ENCODE data around the gene MUC5B. TPM values are rescaled to one million over a fixed set of nuclear protein-coding genes. Genes with fewer than 3 reads are reported as not detected.

MUC5B gene
- total RNA-seq, 1 donor from 2014 or later: not detected

GRCh38 chr11:1307163-1307870 lies 84.5 kb downstream of the MUC5B start:
- peaks cover 7% of the 10 kb centered on the region for H3K27me3 Mint-ChIP-seq
- DNase-seq (ENCODE audit: low spot score, unreplicated experiment): no peak
- H3K9me3 Mint-ChIP-seq (ENCODE audit: low read depth): peaks cover 13% of the 10 kb centered on the region
- peaks cover 35% of the 10 kb centered on the region for H3K4me1 Mint-ChIP-seq (ENCODE audit: low read depth)
- H3K27ac Mint-ChIP-seq: peak overlapping the region; percentile 52
- H3K4me3 Mint-ChIP-seq (ENCODE audit: low read depth): peak overlapping the region; percentile 68
- H3K36me3 Mint-ChIP-seq (ENCODE audit: insufficient read depth): peaks cover 5% of the 10 kb centered on the region
- TF ChIP-seq, protein P1, sequence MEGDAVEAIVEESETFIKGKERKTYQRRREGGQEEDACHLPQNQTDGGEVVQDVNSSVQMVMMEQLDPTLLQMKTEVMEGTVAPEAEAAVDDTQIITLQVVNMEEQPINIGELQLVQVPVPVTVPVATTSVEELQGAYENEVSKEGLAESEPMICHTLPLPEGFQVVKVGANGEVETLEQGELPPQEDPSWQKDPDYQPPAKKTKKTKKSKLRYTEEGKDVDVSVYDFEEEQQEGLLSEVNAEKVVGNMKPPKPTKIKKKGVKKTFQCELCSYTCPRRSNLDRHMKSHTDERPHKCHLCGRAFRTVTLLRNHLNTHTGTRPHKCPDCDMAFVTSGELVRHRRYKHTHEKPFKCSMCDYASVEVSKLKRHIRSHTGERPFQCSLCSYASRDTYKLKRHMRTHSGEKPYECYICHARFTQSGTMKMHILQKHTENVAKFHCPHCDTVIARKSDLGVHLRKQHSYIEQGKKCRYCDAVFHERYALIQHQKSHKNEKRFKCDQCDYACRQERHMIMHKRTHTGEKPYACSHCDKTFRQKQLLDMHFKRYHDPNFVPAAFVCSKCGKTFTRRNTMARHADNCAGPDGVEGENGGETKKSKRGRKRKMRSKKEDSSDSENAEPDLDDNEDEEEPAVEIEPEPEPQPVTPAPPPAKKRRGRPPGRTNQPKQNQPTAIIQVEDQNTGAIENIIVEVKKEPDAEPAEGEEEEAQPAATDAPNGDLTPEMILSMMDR (IDR thresholded peaks at IDR 0.05; ENCODE audit: unreplicated experiment): no peak

DNA sequence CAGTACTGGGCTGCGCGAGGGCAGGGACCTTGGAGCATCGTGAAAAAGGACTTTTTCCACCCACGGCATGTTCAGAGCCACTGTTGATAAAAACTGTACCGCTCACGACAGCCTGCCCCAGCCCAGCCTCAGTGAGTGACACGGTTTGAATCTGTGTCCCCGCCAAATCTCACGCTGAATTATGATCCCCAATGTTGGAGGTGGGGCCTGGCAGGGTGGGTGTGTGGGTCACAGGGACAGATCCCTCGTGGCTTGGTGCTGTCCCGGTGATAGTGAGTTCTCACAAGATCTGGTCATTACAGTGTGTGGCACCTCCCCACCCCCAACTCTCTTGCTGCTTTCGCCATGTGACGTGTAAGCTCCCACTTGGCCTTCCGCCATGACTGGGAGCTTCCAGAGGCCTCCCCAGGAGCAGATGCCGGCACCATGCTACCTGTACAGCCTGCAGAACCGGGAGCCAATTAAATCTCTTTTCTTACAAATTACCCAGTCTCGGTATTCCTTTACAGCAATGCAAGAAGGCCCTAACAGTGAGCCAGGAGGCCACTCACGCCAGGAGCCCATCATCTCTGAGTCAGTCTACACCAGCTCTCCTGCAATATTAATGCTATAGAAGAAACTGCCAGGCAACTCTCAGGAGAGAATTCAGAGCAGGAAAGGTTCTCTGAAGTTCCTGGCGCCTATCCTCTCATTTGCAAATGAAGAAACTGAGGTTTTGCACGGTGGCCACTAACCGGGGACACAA lies 85.3 kb downstream of the MUC5B start:
- Mint-ChIP-seq H3K9me3 (ENCODE audit: low read depth) (peaks cover 16% of the 10 kb centered on the region), H3K27me3 (peaks cover 11% of the 10 kb centered on the region), H3K4me1 (ENCODE audit: low read depth) (peaks cover 33% of the 10 kb centered on the region), H3K27ac (peak overlapping the region; percentile 56), H3K4me3 (ENCODE audit: low read depth) (peak overlapping the region; percentile 68), H3K36me3 (ENCODE audit: insufficient read depth) (peaks cover 5% of the 10 kb centered on the region)
- DNase-seq (ENCODE audit: low spot score, unreplicated experiment): no peak
- TF ChIP-seq, protein P1 (IDR thresholded peaks at IDR 0.05; ENCODE audit: unreplicated experiment): no peak

- Mint-ChIP-seq H3K9me3 (ENCODE audit: low read depth) (peaks cover 16% of the 10 kb centered on the region), H3K4me3 (ENCODE audit: low read depth) (peak overlapping the region; percentile 68), H3K27me3 (peaks cover 16% of the 10 kb centered on the region), H3K4me1 (ENCODE audit: low read depth) (peaks cover 29% of the 10 kb centered on the region), H3K36me3 (ENCODE audit: insufficient read depth) (peaks cover 5% of the 10 kb centered on the region), H3K27ac (peak overlapping the region; percentile 56)
- no peak for DNase-seq (ENCODE audit: low spot score, unreplicated experiment)
- TF ChIP-seq, protein P1 (IDR thresholded peaks at IDR 0.05; ENCODE audit: unreplicated experiment): no peak
Observed at GRCh38 chr11:1308743-1309497, 86.1 kb downstream of the MUC5B start.

- Mint-ChIP-seq H3K4me1 (ENCODE audit: low read depth) (peaks cover 21% of the 10 kb centered on the region), H3K4me3 (ENCODE audit: low read depth) (peak within 1 kb of the TSS; percentile 78), H3K27ac (peak within 1 kb of the TSS; percentile 94), H3K27me3 (peaks cover 22% of the 10 kb centered on the region), H3K36me3 (ENCODE audit: insufficient read depth) (peaks cover 3% of the 10 kb centered on the region), H3K9me3 (ENCODE audit: low read depth) (peaks cover 16% of the 10 kb centered on the region)
- TF ChIP-seq, protein P1 (IDR thresholded peaks at IDR 0.05; ENCODE audit: unreplicated experiment): no peak
- peak; percentile 99 for DNase-seq (ENCODE audit: low spot score, unreplicated experiment)
Observed at GRCh38 chr11:1309498-1310317, 86.8 kb downstream of the MUC5B start, which contains the start of gene TOLLIP. TOLLIP (minus strand) TSS chr11:1309632; CDS start chr11:1309498, 134 bp downstream.

Data from progenitor cell of endocrine pancreas (in vitro differentiated cells).